ENCODE measurements around the gene BCS1L.
A peak's percentile ranks its signal among the peaks of the same experiment; 100 is the strongest.

The BCS1L gene

GRCh38 chr2:218659258-218659987 lies at the start of gene BCS1L, which contains the start of gene ZNF142:
BCS1L (plus strand) TSS chr2:218659683; CDS start chr2:218660988, 1,305 bp downstream.
ZNF142 (minus strand) TSS chr2:218659623; CDS start chr2:218656429, 3,194 bp downstream.
- no peak for TF ChIP-seq ZC3H10 (CRISPR knock-in tag; IDR thresholded peaks at IDR 0.05)
- peak; percentile 96 for ATAC-seq

GRCh38 chr2:218615868-218616315 lies 43.6 kb upstream of the BCS1L start:
- no peak for TF ChIP-seq TSHZ2 (CRISPR knock-in tag; IDR thresholded peaks at IDR 0.05)
- no peak for TF ChIP-seq ZNF565 (CRISPR knock-in tag; conservative IDR thresholded peaks at IDR 0.05; ENCODE audit: low read depth)
- no peak for TF ChIP-seq ZNF70 (CRISPR knock-in tag; IDR thresholded peaks at IDR 0.05)
- TF ChIP-seq CREB5 (CRISPR knock-in tag; IDR thresholded peaks at IDR 0.05; ENCODE audit: low read depth), result no peak
- no peak for TF ChIP-seq SNAI2 (CRISPR knock-in tag; IDR thresholded peaks at IDR 0.05)
- TF ChIP-seq ZC3H10 (CRISPR knock-in tag; IDR thresholded peaks at IDR 0.05), result no peak
- no peak for TF ChIP-seq CSRNP3 (CRISPR knock-in tag; IDR thresholded peaks at IDR 0.05)
- no peak for TF ChIP-seq PPARA (CRISPR knock-in tag; IDR thresholded peaks at IDR 0.05; ENCODE audit: borderline replicate concordance)
- TF ChIP-seq RARB (CRISPR knock-in tag; IDR thresholded peaks at IDR 0.05), result no peak
- TF ChIP-seq BACH2 (CRISPR knock-in tag; IDR thresholded peaks at IDR 0.05; ENCODE audit: borderline replicate concordance), result no peak
- TF ChIP-seq ESRRG (CRISPR knock-in tag; IDR thresholded peaks at IDR 0.05), result no peak
- TF ChIP-seq GLIS3 (CRISPR knock-in tag; IDR thresholded peaks at IDR 0.05), result no peak
- no peak for TF ChIP-seq TOX (CRISPR knock-in tag; IDR thresholded peaks at IDR 0.05; ENCODE audit: borderline replicate concordance)
- no peak for TF ChIP-seq ARNTL (CRISPR knock-in tag; IDR thresholded peaks at IDR 0.05; ENCODE audit: borderline replicate concordance, low read depth)
- no peak for TF ChIP-seq ISL1 (CRISPR knock-in tag; IDR thresholded peaks at IDR 0.05)
- TF ChIP-seq ZFP30 (CRISPR knock-in tag; IDR thresholded peaks at IDR 0.05), result no peak
- TF ChIP-seq OSR1 (CRISPR knock-in tag; IDR thresholded peaks at IDR 0.05), result no peak
- TF ChIP-seq CSDC2 (CRISPR knock-in tag; IDR thresholded peaks at IDR 0.05), result no peak
- TF ChIP-seq ZNF8 (CRISPR knock-in tag; IDR thresholded peaks at IDR 0.05), result no peak
- no peak for TF ChIP-seq TCF4 (CRISPR knock-in tag; IDR thresholded peaks at IDR 0.05; ENCODE audit: borderline replicate concordance)
- ATAC-seq, result no peak

- ATAC-seq, result peak; percentile 83
- no peak for TF ChIP-seq ESRRG (CRISPR knock-in tag; IDR thresholded peaks at IDR 0.05)
- no peak for TF ChIP-seq ARNTL (CRISPR knock-in tag; IDR thresholded peaks at IDR 0.05; ENCODE audit: borderline replicate concordance, low read depth)
- TF ChIP-seq CREB5 (CRISPR knock-in tag; IDR thresholded peaks at IDR 0.05; ENCODE audit: low read depth), result no peak
- TF ChIP-seq CSRNP3 (CRISPR knock-in tag; IDR thresholded peaks at IDR 0.05), result no peak
- TF ChIP-seq ISL1 (CRISPR knock-in tag; IDR thresholded peaks at IDR 0.05), result no peak
- no peak for TF ChIP-seq ZNF8 (CRISPR knock-in tag; IDR thresholded peaks at IDR 0.05)
- TF ChIP-seq CSDC2 (CRISPR knock-in tag; IDR thresholded peaks at IDR 0.05), result no peak
- TF ChIP-seq ZNF565 (CRISPR knock-in tag; conservative IDR thresholded peaks at IDR 0.05; ENCODE audit: low read depth), result no peak
- TF ChIP-seq TCF4 (CRISPR knock-in tag; IDR thresholded peaks at IDR 0.05; ENCODE audit: borderline replicate concordance), result no peak
- TF ChIP-seq BACH2 (CRISPR knock-in tag; IDR thresholded peaks at IDR 0.05; ENCODE audit: borderline replicate concordance), result no peak
- no peak for TF ChIP-seq PPARA (CRISPR knock-in tag; IDR thresholded peaks at IDR 0.05; ENCODE audit: borderline replicate concordance)
- no peak for TF ChIP-seq POU6F1 (CRISPR knock-in tag; IDR thresholded peaks at IDR 0.05; ENCODE audit: borderline replicate concordance, low read depth)
- no peak for TF ChIP-seq ZC3H10 (CRISPR knock-in tag; IDR thresholded peaks at IDR 0.05)
- no peak for TF ChIP-seq GLIS3 (CRISPR knock-in tag; IDR thresholded peaks at IDR 0.05)
- TF ChIP-seq PATZ1 (CRISPR knock-in tag; IDR thresholded peaks at IDR 0.05; ENCODE audit: borderline replicate concordance), result no peak
Observed at GRCh38 chr2:218618102-218618860, 41.2 kb upstream of the BCS1L start.
